HepG2 (cell line): Measurements from ENCODE around the gene BAHD1. TPM values are rescaled to one million over a fixed set of nuclear protein-coding genes. Genes with fewer than 3 reads are reported as not detected.

Experiments
- ATAC-seq: fragments of 200-7000 bp; cut with Tn5 transposase; 3 replicates; pipeline ENCODE4 v1.9.1; 2020; ENCODE audit warnings: mild to moderate bottlenecking, moderate library complexity
- BruUV-seq: library from RNA; stranded (reverse); fragments of 400-500 nt; replicated peaks from 2 replicates; lab custom pipeline; 2021; lab: Mats Ljungman, UMichigan
- CTCF ChIA-PET: fragments of 300-600 bp; formaldehyde crosslinking; extraction: SDS; loops from one replicate; lab custom pipeline; 2021; ENCODE audit warnings: low total read pairs, inconsistent platforms, low intra/inter-chr PET ratio; lab: Yijun Ruan, JAX
- POLR2A ChIA-PET: fragments of 350-600 bp; sonication (Branson Sonifier 250); formaldehyde crosslinking; loops from one replicate; lab custom pipeline; 2020; ENCODE audit warnings: antibody characterized with exemption, inconsistent platforms; lab: Yijun Ruan, JAX
- DNase-seq: peaks from one replicate; pipeline ENCODE4 v3.0.0-alpha.2; 2015; ENCODE audit warnings: low spot score
- FAIRE-seq: peaks from 3 replicates; lab custom pipeline; 2011; peaks lifted over from hg19 to GRCh38; lab: Jason Lieb, UNC
- H2AFZ ChIP-seq: one replicate; pipeline ENCODE4 v1.6.1; 2011; ENCODE audit warnings: low read length, inconsistent platforms
- H3K27ac ChIP-seq: fragments of 300-600 bp; 3 replicates; pipeline ENCODE4 v1.8.0; 2011; ENCODE audit warnings: mixed run types, mild to moderate bottlenecking, mixed read lengths, low read length, inconsistent platforms; ENCODE audit not compliant: insufficient read depth; ENCODE audit errors: extremely low read length
- H3K27me3 ChIP-seq, 2 experiments: fragments of 200-600 bp in 1 of 2; 2 replicates in 1 of 2; 3 replicates in 1 of 2; pipeline versions ENCODE4 v1.6.0 to v1.8.0; 2011; ENCODE audit warnings: low read length in 2 of 2, mild to moderate bottlenecking in 2 of 2, moderate library complexity in 2 of 2, inconsistent platforms in 1 of 2; ENCODE audit not compliant: insufficient read depth in 2 of 2, control insufficient read depth in 1 of 2
- H3K36me3 ChIP-seq, 2 experiments: fragments of 200-600 bp in 1 of 2; replicated peaks in 1 of 2; 2 replicates in 1 of 2; 3 replicates in 1 of 2; pipeline versions ENCODE4 v1.5.1 to v1.8.0; 2011; ENCODE audit warnings: low read length in 2 of 2, inconsistent platforms in 1 of 2; ENCODE audit not compliant: insufficient read depth in 2 of 2, control insufficient read depth in 1 of 2
- H3K4me1 ChIP-seq: 2 replicates; pipeline ENCODE4 v1.5.1; 2012; ENCODE audit warnings: low read length, inconsistent platforms; ENCODE audit not compliant: insufficient read depth
- H3K4me2 ChIP-seq: 2 replicates; pipeline ENCODE4 v1.6.0; 2011; ENCODE audit warnings: low read depth, low read length, inconsistent platforms
- H3K4me3 ChIP-seq, 3 experiments: fragments of 200-600 bp in 1 of 3; sonication (generic), shearing (Covaris generic) in 1 of 3; replicated peaks in 1 of 3; 2 replicates each; pipeline ENCODE4 v1.5.1; 2011 to 2016; ENCODE audit warnings: low read length in 3 of 3, inconsistent platforms in 2 of 3, low read depth in 2 of 3, mild to moderate bottlenecking in 2 of 3, control low read depth in 1 of 3, mixed read lengths in 1 of 3; ENCODE audit not compliant: insufficient read depth in 1 of 3
- H3K79me2 ChIP-seq: one replicate; pipeline ENCODE4 v1.6.1; 2011; ENCODE audit warnings: low read length, inconsistent platforms; ENCODE audit not compliant: insufficient read depth
- H3K9ac ChIP-seq: 2 replicates; pipeline ENCODE4 v1.6.0; 2011; ENCODE audit warnings: mild to moderate bottlenecking, low read depth, low read length, inconsistent platforms; ENCODE audit not compliant: insufficient read depth
- H3K9me3 ChIP-seq: 2 replicates; pipeline ENCODE4 v1.5.1; 2012; ENCODE audit warnings: mild to moderate bottlenecking, low read length
- H4K20me1 ChIP-seq: 2 replicates; pipeline ENCODE4 v1.6.0; 2011; ENCODE audit warnings: inconsistent platforms, mild to moderate bottlenecking, low read length, moderate library complexity; ENCODE audit not compliant: insufficient read depth
- CTCF ChIP-seq: sonication (generic); formaldehyde crosslinking; IDR thresholded peaks from 2 replicates; pipeline ENCODE4 v1.5.0; 2020; ENCODE audit warnings: mild to moderate bottlenecking, missing genetic modification reagents, moderate library complexity
- HOXA5 ChIP-seq: sonication (generic); formaldehyde crosslinking; IDR thresholded peaks from 2 replicates; pipeline ENCODE4 v1.4.0; 2020; ENCODE audit warnings: missing genetic modification reagents
- MAX ChIP-seq: IDR thresholded peaks from 2 replicates; pipeline ENCODE4 v1.6.1; 2012; ENCODE audit warnings: inconsistent platforms
- PATZ1 ChIP-seq: sonication (generic); formaldehyde crosslinking; IDR thresholded peaks from 2 replicates; pipeline ENCODE4 v1.4.0; 2020; ENCODE audit warnings: missing genetic modification reagents
- RAD21 ChIP-seq: fragments of 450-650 bp; formaldehyde crosslinking; IDR thresholded peaks from 2 replicates; pipeline ENCODE4 v1.5.0; 2020; ENCODE audit warnings: mild to moderate bottlenecking
- RARA ChIP-seq: IDR thresholded peaks from 2 replicates; pipeline ENCODE4 v1.6.1; 2016; ENCODE audit warnings: missing genetic modification reagents, missing compliant biosample characterization
- U2AF2 ChIP-seq: fragments of 200-400 bp; formaldehyde crosslinking; IDR thresholded peaks from 2 replicates; pipeline ENCODE4 v1.6.1; 2017; ENCODE audit warnings: low read depth, mild to moderate bottlenecking, low read length
- UBTF ChIP-seq: sonication (generic); formaldehyde crosslinking; IDR thresholded peaks from 2 replicates; pipeline ENCODE4 v1.4.0; 2020; ENCODE audit warnings: mild to moderate bottlenecking, missing genetic modification reagents
- ZKSCAN1 ChIP-seq: fragments of 150-350 bp; IDR thresholded peaks from 2 replicates; pipeline ENCODE4 v1.6.1; 2014; ENCODE audit warnings: low read length
- ZNF224 ChIP-seq: sonication (generic); formaldehyde crosslinking; IDR thresholded peaks from 2 replicates; pipeline ENCODE4 v1.5.0; 2020; ENCODE audit warnings: mild to moderate bottlenecking, missing genetic modification reagents
- ZNF687 ChIP-seq: sonication (generic); formaldehyde crosslinking; IDR thresholded peaks from 2 replicates; pipeline ENCODE4 v1.5.1; 2020; ENCODE audit warnings: mild to moderate bottlenecking, missing genetic modification reagents, moderate library complexity
- WGBS: methylation state at CpG from one replicate; pipeline ENCODE4 v1.1.6; 2017; ENCODE audit warnings: low lambda C conversion rate; 5-methylcytosine and 5-hydroxymethylcytosine counted together
- in situ Hi-C: cut with HindIII; loops from 2 replicates; pipeline ENCODE4 v1.10.0; 2017; ENCODE audit warnings: low pct_unique_long_range_greater_than_20kb; ENCODE audit not compliant: extremely low pct_ligation_motif_present
- intact Hi-C: fragments of 100-400 bp; cut with micrococcal nuclease; formaldehyde crosslinking; loops from one replicate; pipeline ENCODE4 v1.10.0; 2022; ENCODE audit not compliant: unreplicated experiment
- polyA plus RNA-seq, 8 experiments: library from polyadenylated mRNA; depleted of rRNA in 3 of 8; stranded (reverse) in 7 of 8; unstranded in 1 of 8; fragments of >200 nt; fragmentation: Illumina TruSeq in 4 of 8; extraction: Trizol in 4 of 8; gene quantifications; 2 replicates each; pipeline versions ENCODE4 v1.2.1 to v1.2.3, GENCODE V29; 2011 to 2016; ENCODE audit warnings: low read depth in 4 of 8, missing spikeins in 1 of 8, mixed read lengths in 1 of 8; ENCODE audit not compliant: insufficient read depth in 1 of 8
- total RNA-seq, 5 experiments: library from RNA; depleted of rRNA; stranded (reverse); fragments of >200 nt; fragmentation: Illumina TruSeq; extraction: Trizol; gene quantifications; 2 replicates each; pipeline ENCODE4 v1.2.3, GENCODE V29; 2016; ENCODE audit warnings: low read depth in 1 of 5

Gene BAHD1
- total and polyA plus RNA-seq, 2 of the 13 experiments (the other 11 are each of a cell fraction or from before 2014, with no cell fraction given) = 3.3 to 8.7 TPM

- no peak for TF ChIP-seq CTCF (CRISPR knock-in tag)
- no peak for TF ChIP-seq U2AF2
Observed at GRCh38 chr15:40435710-40436089, 5.1 kb upstream of the BAHD1 start (continued).

- Histone ChIP-seq H3K4me2 (peak overlapping the region; percentile 70), H3K27ac (no peak overlapping the region), H3K4me3 (peak overlapping the region; percentile 3 to 68 (median 47); a peak in 5 of 6 replicates), H4K20me1 (no peaks in the 10 kb centered on the region), H3K79me2 (no peaks in the 10 kb centered on the region), H3K4me1 (peaks cover 57% of the 10 kb centered on the region), H3K9ac (0 out of 2 replicates have a peak overlapping the region, but pooled peaks have one; percentile 22), H3K27me3 (peaks cover 5 to 54% of the 10 kb centered on the region in 2 experiments; a peak in 4 of 5 replicates), H3K9me3 (no peaks in the 10 kb centered on the region), H2AFZ (no peak overlapping the region), H3K36me3 (no peaks in the 10 kb centered on the region)
- in situ Hi-C loops = no loop called here
- 21% methylated on average over 9 of the region's 39 CpGs for WGBS
- intact Hi-C loops = no loop called here
- DNase-seq (no peak), FAIRE-seq (no peak), ATAC-seq (no peak)
- no TSS peak for BruUV-seq
- POLR2A ChIA-PET = no interaction called here
- CTCF ChIA-PET = no interaction called here
- TF ChIP-seq HOXA5 (CRISPR knock-in tag) (no peak), ZNF224 (no peak), PATZ1 (0 out of 2 replicates have a peak, but pooled peaks have one; percentile 13), UBTF (0 out of 2 replicates have a peak, but pooled peaks have one; percentile 10), RAD21 (no peak), MAX (0 out of 2 replicates have a peak, but pooled peaks have one; percentile 14), ZNF687 (CRISPR knock-in tag) (peak; percentile 40; the same call in 1 of the 2 replicates), RARA (CRISPR knock-in tag) (no peak), ZKSCAN1 (no peak)
Observed at GRCh38 chr15:40436116-40436891, 4.4 kb upstream of the BAHD1 start.
